Dermis microvascular lymphatic vessel endothelial cell (primary cell): Measurements from ENCODE around the gene PTGFRN. TPM values are rescaled to one million over a fixed set of nuclear protein-coding genes. Genes with fewer than 3 reads are reported as not detected.

Experiments
- DNase-seq, 2 donors: peaks; one replicate each; pipeline versions ENCODE4 v3.0.0 to v3.0.0-alpha.2; 2010; ENCODE audit warnings: low read depth in 2 of 2
- total RNA-seq: library from RNA; depleted of rRNA; stranded (reverse); fragments of >200 nt; gene quantifications from 2 replicates; pipeline ENCODE4 v1.2.1, GENCODE V29; 2014

PTGFRN gene
- total RNA-seq, 1 donor from 2014 or later, result 153 TPM

- DNase-seq, result no peak
Measured at GRCh38 chr1:116942344-116942743, 32.6 kb downstream of the PTGFRN start.

GRCh38 chr1:116943438-116943837, 33.7 kb downstream of the PTGFRN start:
- DNase-seq, result no peak

- DNase-seq, result no peak
Measured at GRCh38 chr1:116944613-116945012, 34.9 kb downstream of the PTGFRN start.

- DNase-seq, result no peak
Measured at GRCh38 chr1:116945421-116945820, 35.7 kb downstream of the PTGFRN start.

GRCh38 chr1:116945996-116946395, 36.3 kb downstream of the PTGFRN start:
- DNase-seq, result peak; percentile 20 to 75

- DNase-seq, result no peak
Measured at GRCh38 chr1:116947092-116947860, 37.6 kb downstream of the PTGFRN start.

- no peak for DNase-seq
Measured at GRCh38 chr1:116948046-116948445, 38.3 kb downstream of the PTGFRN start.

GRCh38 chr1:116948642-116949041, 38.9 kb downstream of the PTGFRN start:
- DNase-seq, result no peak

GRCh38 chr1:116949213-116949985, 39.7 kb downstream of the PTGFRN start:
- no peak for DNase-seq

GRCh38 chr1:116950517-116951199, 40.9 kb downstream of the PTGFRN start:
- DNase-seq, result peak in 1 of 2 donors; percentile 11

- DNase-seq, result peak in 1 of 2 donors; percentile 64
Measured at GRCh38 chr1:116951200-116951935, 41.7 kb downstream of the PTGFRN start.

GRCh38 chr1:116952738-116953275, 43.1 kb downstream of the PTGFRN start:
- no peak for DNase-seq

- DNase-seq, result no peak
Measured at GRCh38 chr1:116954440-116954839, 44.7 kb downstream of the PTGFRN start.

- no peak for DNase-seq
Measured at GRCh38 chr1:116956378-116956777, 46.7 kb downstream of the PTGFRN start.

GRCh38 chr1:116957646-116958045, 47.9 kb downstream of the PTGFRN start:
- no peak for DNase-seq

GRCh38 chr1:116958110-116958509, 48.4 kb downstream of the PTGFRN start:
- DNase-seq, result no peak

- DNase-seq, result no peak
Measured at GRCh38 chr1:116958977-116959376, 49.3 kb downstream of the PTGFRN start.

- DNase-seq, result no peak
Measured at GRCh38 chr1:116961606-116962005, 51.9 kb downstream of the PTGFRN start.

- DNase-seq, result no peak
Measured at GRCh38 chr1:116962987-116963639, 53.4 kb downstream of the PTGFRN start.

- DNase-seq, result no peak
Measured at GRCh38 chr1:116966791-116967190, 57.1 kb downstream of the PTGFRN start.

GRCh38 chr1:116968724-116969123, 59.0 kb downstream of the PTGFRN start:
- no peak for DNase-seq
